ENCODE measurements around the gene MRPL4.

The MRPL4 gene

GRCh38 chr19:10255358-10255757 is 3.3 kb downstream of the MRPL4 start:
- TF ChIP-seq CTCF (IDR thresholded peaks at IDR 0.05; ENCODE audit: low read depth, low read length) = no peak
- no peak overlapping the region for H3K4me3 ChIP-seq (ENCODE audit: low read depth, low read length)

GRCh38 chr19:10256551-10256950 is 4.5 kb downstream of the MRPL4 start:
- no peak for TF ChIP-seq CTCF (IDR thresholded peaks at IDR 0.05; ENCODE audit: low read depth, low read length)
- no peak overlapping the region for H3K4me3 ChIP-seq (ENCODE audit: low read depth, low read length)

- no peak for TF ChIP-seq CTCF (IDR thresholded peaks at IDR 0.05; ENCODE audit: low read depth, low read length)
- no peak overlapping the region for H3K4me3 ChIP-seq (ENCODE audit: low read depth, low read length)
Measured at GRCh38 chr19:10256970-10257615, 5.1 kb downstream of the MRPL4 start.

- TF ChIP-seq CTCF (IDR thresholded peaks at IDR 0.05; ENCODE audit: low read depth, low read length) = no peak
- no peak overlapping the region for H3K4me3 ChIP-seq (ENCODE audit: low read depth, low read length)
Measured at GRCh38 chr19:10258080-10258710, 6.2 kb downstream of the MRPL4 start.

- H3K4me3 ChIP-seq (ENCODE audit: low read depth, low read length) = no peak overlapping the region
- TF ChIP-seq CTCF (IDR thresholded peaks at IDR 0.05; ENCODE audit: low read depth, low read length) = peak; percentile 68
Measured at GRCh38 chr19:10259162-10259905, 7.3 kb downstream of the MRPL4 start.

- no peak overlapping the region for H3K4me3 ChIP-seq (ENCODE audit: low read depth, low read length)
- no peak for TF ChIP-seq CTCF (IDR thresholded peaks at IDR 0.05; ENCODE audit: low read depth, low read length)
Measured at GRCh38 chr19:10260141-10260584, 8.1 kb downstream of the MRPL4 start.

GRCh38 chr19:10262771-10263170 is 10.8 kb downstream of the MRPL4 start:
- TF ChIP-seq CTCF (IDR thresholded peaks at IDR 0.05; ENCODE audit: low read depth, low read length) = no peak

More at GRCh38 chr19:10262771-10263170, 10.8 kb downstream of the MRPL4 start:
- no peak overlapping the region for H3K4me3 ChIP-seq (ENCODE audit: low read depth, low read length)
